HG02588 (cell line): ENCODE measurements around the gene HRH2.

Source experiments
- ATAC-seq: cut with Tn5 transposase; IDR thresholded peaks from one replicate; pipeline ENCODE4 v1.9.1; 2021; ENCODE audit warnings: mild to moderate bottlenecking, moderate library complexity; ENCODE audit not compliant: unreplicated experiment

Gene HRH2

DNA sequence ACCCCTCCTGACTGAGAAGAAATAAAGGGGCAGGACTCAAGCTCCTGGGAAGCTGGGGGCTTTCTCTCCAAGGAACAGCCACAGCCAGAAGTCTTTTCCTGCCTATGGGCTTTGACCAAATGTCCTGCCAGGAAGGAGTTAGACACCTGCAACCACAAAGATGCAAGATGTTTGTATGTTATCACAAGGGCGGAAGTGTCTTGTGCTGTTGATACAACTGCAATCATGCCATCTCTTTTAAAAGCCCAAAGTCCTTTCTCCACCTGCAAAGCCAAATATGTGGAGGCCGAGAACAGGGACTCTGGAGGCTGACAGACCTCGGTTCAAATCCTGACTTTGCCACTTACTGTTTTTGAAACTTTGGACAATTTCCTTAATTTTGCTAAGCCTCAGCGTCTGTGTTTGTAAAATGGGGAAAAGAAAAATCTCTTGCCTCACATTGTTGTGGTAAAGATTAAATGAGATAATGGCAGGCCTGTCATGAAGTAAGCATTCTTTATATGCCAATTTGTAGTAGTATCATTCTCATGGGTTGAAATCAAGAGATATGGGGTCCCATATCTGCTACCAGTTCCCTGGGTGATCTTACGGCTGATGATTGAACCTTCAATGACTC lies 17.0 kb downstream of the HRH2 start:
- no peak for ATAC-seq

DNA sequence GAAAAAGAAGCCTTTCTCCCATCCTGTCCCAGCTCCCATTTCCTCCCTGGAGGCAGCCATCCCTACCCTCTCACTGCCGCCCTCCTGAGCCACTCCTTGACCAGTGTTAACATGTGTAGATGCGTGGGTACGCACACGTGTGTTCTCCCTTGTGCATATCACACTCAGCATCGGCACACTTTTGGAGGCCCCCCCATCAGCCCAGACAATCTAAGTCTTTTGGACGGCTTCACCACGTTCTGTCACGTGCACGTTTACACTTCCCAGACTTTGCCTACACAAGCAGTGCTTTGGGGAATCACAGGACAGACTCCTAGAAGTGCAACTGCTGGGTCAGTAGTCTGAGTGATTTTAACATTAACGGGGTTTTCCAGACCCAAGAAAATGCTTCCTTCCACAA lies 18.0 kb downstream of the HRH2 start:
- ATAC-seq: no peak

DNA sequence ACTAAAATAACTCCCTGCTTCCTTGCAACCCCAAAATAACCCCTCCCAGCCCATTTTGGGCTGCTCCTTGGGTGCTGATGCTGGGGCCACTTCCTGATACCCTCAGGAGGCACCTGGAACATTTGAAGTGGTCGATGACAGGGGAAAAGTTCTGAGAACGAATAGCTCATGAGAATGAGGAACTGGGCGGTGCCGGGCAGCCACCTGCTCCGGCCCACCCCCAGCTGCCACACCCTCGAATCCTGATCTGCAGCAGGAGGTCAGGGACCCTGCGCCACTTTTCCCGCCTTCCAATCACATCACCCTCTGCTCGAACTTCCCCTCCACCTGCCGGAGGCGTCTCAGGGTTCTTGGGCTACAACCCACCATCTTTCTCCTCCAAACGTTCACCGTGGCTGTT lies 19.7 kb downstream of the HRH2 start:
- ATAC-seq: no peak

DNA sequence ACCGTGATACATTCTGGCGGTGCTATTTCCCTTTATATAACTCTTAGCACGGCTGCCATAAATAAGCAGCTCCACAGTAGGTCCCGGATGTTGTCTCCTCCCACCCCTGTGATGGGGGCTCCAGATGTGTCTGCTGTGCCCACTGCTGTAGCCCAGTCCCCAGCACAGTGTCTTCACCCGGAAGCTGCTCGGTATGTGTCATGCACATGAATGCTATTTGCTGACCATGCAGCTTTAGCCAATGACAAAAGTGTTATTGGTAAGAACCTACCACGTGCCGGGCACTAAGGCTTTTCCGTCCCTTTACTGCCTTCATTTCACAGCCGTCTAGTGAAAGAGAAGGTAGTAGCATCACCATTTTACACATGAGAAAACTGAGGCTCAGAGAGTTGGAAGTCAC lies 20.2 kb downstream of the HRH2 start:
- no peak for ATAC-seq

DNA sequence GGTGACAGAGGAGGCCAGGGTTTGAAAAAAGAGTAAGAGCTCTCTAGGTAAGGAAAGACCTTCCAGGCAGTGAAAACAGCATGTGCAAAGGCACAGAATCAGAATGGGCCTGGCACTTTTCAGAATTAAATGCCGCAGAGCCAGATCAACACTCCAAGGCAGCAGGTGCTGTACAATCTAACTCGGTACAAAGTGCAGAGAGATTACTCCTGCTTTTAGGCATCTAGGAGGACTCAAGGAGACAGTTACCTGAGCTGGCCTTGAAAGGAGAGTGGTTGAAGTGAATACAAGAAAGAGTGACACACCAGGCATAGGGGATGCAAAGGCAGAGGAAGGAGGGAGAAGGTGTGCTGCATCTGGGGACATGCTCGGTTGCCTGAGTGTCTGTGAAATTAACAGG lies 21.5 kb downstream of the HRH2 start:
- ATAC-seq: no peak

DNA sequence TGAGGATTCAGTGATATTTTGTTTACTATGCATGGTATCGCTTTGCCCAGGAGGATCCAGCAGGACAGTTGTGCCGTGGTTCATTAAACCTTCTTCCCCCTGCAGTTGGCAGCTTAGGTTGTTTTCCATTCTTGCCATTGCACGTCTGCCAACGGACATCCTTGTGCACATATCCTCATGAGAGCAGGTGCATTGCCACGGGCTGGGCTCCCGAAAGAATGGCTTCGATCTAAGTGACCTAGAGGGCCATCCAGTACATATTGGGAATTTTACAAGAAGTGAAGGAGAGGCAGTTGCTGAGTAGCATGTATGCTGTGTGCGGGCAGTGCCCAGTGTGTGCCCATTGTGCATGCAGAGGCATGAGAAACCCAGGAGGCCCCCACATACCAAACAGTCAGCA lies 22.1 kb downstream of the HRH2 start:
- no peak for ATAC-seq

DNA sequence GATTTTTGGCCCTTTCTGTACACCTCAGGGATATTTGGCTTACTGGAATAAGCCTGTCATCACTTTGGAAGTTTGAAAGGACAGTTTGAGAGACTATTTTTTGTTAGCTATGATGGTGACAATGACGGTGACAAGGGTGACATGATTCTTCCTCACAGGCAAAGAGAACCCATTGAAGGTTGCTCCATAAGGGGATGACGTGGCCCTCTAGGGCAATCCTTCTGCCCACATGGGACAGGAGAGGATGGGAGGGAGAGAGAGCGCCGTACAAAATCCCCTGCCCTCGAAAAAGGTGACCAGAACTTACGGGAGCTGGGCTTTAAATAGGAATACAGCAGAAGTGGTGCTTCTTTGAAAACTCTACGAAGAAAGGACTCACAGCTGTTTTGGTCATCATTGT lies 22.6 kb downstream of the HRH2 start:
- ATAC-seq: no peak

DNA sequence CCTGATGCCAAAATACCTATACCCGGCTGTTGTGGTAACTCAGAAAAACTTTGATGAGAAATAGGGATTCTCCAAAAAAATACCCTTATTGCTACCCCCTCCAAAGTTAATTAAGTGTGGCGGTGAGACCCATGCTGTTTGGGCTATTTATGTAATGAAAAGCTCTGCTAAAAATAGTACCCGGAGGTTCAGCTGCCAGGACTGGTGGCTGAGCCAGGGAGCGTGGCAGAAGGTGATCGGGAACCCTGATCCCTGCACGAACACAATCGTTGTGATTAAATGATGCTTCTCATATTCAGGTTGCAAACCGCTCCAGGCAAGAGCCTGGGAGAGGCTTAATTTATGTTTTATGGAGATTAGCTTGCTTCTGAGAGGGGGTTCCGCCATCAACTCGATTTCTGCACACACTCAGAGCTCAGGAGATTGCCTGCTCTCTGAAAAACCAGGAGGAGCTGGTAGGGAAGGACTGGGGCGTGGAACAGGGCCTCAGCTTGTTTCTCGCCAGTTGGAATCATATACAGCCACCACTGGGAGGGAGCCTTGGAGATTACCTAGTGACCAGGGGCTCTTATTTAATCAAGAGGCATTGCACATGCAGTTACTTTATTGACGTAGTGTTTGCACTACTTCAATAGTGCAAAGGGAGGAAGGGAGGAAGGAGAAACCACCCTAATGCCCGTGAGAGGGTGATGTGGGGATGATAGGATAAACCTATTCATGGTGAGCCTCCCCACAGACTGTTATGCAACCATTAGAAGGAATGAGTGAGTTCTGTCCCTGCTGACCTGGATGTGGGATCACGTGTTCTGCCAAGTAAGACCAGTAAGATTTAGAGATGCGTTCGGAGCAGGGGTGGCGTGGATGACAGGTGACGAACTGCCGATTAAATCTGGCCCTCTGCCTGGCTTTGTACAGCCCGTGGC lies 23.4 kb downstream of the HRH2 start:
- no peak for ATAC-seq

DNA sequence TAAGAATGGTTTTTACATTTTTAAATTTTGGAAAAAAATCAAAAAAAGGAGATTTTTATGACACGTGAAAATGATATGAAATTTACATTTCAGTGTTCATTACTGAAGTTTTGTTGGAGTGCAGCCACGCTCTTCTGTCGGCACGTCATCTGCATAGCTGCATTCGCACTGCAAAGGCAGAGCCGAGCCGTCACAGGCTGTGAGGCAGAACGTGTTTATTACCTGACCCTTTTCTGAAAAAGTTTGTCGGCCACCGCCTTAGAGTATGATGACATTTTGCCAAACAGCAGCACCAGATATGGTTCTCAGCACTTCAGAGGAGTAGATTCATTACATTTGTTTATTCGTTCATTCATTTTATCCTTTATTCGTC lies 24.1 kb downstream of the HRH2 start:
- no peak for ATAC-seq

DNA sequence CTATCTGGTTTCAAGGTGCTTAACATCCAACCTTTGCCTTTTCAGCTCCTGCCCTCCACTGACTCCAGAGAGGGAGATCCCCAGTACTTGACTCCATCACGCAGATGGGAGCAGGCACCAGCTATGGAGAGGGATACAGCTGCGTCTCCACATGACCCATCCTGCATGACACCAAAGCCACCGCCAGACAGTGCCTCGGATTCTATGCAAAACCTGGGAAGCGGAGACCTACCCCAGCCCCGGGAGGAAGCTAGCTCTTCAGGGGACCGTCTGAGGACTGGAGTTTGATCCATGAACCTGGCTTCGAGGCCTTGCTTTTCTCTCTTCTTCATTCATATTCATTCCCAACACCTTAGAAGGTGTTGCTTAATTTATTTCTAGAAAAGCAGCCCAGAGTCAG lies 24.8 kb downstream of the HRH2 start:
- no peak for ATAC-seq

DNA sequence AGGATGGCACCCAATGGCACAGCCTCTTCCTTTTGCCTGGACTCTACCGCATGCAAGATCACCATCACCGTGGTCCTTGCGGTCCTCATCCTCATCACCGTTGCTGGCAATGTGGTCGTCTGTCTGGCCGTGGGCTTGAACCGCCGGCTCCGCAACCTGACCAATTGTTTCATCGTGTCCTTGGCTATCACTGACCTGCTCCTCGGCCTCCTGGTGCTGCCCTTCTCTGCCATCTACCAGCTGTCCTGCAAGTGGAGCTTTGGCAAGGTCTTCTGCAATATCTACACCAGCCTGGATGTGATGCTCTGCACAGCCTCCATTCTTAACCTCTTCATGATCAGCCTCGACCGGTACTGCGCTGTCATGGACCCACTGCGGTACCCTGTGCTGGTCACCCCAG lies 25.4 kb downstream of the HRH2 start:
- no peak for ATAC-seq

DNA sequence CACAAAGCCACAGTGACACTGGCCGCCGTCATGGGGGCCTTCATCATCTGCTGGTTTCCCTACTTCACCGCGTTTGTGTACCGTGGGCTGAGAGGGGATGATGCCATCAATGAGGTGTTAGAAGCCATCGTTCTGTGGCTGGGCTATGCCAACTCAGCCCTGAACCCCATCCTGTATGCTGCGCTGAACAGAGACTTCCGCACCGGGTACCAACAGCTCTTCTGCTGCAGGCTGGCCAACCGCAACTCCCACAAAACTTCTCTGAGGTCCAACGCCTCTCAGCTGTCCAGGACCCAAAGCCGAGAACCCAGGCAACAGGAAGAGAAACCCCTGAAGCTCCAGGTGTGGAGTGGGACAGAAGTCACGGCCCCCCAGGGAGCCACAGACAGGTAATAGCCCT lies 26.1 kb downstream of the HRH2 start:
- no peak for ATAC-seq

DNA sequence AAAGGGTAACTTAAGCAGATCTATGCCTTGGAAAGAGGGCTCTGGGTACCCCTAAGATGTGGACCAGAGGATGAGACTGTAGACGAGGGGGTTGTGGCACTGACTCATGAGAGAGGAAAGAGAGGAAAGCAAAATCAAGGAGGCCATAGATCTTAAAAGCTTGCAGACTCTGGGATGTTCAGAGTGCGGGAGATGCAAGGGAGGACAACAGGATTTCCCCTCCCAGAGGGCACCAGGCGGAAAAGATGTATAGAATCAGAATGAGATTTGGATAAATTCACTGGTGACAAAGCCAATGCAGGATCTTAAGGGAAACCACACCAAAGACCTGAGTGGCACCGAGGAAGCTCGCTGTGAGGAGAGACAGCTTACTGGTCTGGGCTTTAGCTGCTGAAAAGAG lies 27.1 kb downstream of the HRH2 start:
- no peak for ATAC-seq

DNA sequence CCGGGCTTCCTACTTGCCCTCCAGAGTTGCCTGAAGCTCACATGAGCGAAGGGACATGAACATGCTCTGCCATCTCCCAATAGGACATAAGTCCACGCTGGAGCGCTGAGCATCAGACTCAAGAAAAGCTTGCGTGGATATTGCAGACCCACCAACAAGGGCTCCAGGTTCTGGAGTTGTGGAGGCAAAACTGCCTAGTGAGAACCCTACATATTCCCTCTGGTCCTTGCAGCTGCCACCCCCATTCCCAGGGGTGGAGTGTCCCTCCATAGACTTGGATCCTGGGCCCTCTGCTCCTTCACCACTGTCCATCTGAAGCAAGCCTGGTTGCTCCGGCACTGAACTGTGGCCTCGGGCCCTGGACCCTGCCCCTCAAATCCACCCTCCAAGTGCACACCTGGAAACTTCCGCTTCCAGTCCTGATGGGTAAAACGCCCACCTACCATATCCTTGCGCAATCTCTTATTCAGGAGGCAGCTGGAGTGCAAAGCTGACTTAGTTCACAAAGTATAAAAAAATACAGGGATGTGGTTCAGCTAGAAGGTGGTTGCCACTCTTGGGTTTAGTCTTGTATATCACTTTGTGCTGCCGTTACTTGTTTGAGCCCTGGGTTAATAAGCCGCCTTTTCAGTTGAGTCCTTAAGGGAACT lies 28.0 kb downstream of the HRH2 start:
- ATAC-seq: no peak

DNA sequence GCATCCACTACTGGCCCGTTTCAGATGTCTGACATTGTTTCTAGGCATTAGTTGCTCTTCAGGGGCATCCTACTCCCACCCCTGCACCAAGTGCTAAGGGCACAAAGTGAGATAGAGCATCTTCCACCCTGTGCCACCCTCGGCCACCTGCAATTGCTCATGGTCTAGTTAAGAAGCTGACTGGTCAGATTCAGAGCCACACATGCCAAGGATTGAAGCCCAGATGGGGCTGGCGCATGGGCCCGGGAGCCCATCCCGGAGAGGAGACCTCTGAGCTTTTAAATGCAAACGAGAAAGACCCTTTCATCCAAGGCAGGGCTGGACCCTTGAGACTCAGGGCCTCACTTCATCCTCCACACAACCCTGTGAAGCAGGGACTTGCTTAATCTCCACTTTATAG lies 28.5 kb downstream of the HRH2 start:
- no peak for ATAC-seq

DNA sequence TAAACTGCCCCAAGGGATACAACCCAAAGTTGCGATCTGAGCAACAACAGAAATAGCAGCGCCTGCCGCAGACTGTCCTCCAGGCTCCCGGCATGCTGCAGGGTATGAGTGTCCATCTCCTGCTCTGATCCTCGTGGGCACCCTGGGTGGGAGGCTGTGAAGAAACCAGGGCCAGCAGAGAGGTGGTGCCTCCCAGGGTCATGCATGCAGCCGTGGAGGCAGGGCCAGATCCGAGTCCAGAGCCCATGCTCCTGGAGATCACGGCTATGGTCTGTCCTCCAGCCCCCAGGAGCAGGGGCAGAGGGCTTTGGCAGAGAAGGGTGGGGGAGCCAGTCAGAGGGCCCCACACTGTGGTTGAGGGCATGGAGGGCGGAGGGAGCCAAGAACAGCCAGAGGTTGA lies 29.0 kb downstream of the HRH2 start:
- no peak for ATAC-seq

DNA sequence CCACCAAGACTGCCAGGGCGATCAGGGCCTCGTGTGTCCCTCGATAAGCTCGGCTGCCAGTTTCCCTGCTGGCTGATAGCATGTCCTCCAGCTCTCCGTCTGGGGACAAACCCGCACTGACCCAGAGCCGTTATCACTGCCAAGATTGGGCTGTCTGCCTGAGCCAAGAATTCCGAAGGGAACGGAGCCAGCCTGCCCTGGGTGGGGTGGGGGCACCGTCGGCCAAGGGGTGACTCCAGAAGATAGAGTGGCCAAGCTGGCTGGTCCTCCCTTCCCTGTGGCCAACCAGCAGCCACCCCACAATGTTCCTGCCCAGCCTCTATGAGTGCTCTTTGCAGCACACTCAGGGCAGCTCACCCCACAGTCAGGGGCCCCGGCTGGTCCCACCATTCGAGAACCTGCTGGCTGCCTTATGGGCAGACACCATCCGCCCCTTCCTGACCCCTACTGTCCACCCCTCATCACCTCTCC lies 29.4 kb downstream of the HRH2 start:
- no peak for ATAC-seq

DNA sequence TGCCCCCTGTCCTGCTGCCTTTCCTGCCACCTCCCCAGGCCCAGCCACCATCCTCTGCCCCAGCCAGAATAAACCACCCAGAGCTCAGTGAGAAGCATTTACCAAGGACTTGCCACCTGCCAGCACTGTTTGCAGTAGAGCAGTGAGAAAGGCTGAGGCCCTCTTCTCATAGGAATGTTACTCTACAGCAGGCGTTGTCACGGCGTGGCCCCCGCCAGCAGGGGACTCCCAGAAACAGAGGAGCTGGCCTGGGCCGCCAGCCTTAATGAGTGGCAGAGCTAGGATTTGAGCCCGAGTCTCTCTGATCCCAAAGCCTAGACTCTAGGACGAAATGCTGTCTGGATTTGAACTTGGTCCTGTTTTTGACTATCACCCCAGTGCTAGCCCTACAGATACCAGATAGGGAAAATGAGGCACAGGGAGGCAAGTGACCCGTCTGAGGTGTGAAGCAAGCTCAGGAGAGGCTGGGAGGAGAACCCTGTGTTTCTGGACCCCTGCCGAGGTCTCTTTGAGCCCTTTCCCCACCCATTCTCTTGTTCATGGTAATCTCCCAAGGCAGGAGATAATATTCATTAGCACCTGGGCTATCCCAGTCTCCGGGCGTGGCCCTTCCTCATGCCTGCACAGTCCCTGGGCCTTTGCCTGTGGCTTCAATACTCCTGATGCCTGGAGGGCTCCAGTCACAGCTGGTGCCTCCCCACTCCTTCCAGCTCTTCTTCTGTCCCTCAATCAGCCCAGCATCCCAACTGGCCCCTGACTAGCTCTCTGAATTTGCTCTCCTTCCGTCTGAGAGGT lies 30.7 kb downstream of the HRH2 start:
- no peak for ATAC-seq

DNA sequence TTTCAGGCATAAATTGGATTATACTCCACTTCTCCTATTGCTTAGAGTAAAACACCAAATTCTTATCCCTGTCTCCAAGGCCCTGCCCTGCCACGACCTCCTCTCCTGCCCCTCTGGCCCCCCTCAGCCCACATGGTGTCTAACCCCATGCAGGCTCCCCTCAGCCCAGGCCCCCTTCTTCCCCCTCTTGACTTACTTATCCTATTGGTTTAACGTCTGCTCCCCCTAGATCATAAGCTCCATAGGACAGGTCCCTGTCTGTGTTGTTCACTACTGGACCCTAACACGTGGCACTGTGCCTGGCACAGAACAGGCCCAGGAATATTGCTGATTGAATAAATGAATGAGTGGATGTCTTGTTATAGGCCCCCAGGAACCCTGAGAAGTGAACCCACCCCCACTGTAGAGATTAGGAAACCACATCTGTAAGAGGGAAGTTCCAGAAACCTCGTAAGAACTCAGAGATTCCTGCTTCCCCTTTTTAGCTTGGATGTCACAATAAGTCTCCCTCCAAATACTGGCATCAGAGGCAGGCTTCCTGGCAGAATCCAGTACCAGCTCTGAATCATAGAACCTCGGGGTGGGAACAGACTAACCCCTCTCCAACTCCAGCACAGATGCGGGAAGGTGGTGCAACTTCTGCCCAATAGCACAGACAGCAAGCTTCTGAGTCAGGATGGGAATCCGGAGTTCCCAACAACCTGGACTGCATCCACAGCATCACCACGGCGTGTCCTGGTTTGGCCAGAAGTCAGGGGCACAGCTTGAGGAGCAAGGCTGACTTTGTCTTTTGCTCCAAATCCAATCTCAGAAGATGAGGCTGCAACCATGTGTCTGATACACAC lies 31.5 kb downstream of the HRH2 start:
- no peak for ATAC-seq

DNA sequence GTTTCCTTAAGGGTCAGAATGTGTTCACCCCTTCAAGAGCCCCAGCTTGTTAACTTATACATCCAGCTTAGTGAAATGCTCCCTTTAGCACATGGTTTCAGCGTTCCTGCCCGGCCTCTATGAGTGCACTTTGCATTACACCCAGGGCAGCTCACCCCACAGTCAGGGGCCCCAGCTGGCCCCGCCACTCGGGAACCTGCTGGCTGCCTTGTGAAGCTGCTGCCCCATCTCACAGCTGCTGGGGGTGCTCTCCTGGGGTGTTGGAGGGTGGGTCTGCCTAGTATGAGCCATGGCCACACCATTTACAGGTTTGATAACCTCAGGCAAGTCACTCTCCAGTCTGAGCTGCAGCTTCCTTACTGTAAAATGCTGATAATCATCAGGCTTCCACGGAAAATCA lies 32.2 kb downstream of the HRH2 start:
- ATAC-seq: no peak
